Activated CD4-positive, CD25-positive, alpha-beta regulatory T cell treated with anti-CD3 and anti-CD28 coated beads, Interleukin-2, amount 50 U/mL, for 24 hours (primary cell): ENCODE data around the gene GABRB1.

Experiments used
- ATAC-seq, 2 donors: fragments of 150-1000 bp; cut with Tn5 transposase; one replicate each; pipeline ENCODE4 v1.10.0; 2021; ENCODE audit warnings: mild to moderate bottlenecking in 1 of 2, moderate library complexity in 1 of 2

The GABRB1 gene

GRCh38 chr4:47386561-47387235 lies 355.3 kb downstream of the GABRB1 start:
- no peak for ATAC-seq

- no peak for ATAC-seq
Measured at GRCh38 chr4:47390428-47391125, 359.2 kb downstream of the GABRB1 start.

GRCh38 chr4:47391256-47391655 lies 359.9 kb downstream of the GABRB1 start:
- ATAC-seq = no peak

- ATAC-seq = no peak
Measured at GRCh38 chr4:47406408-47406807, 375.0 kb downstream of the GABRB1 start.

- ATAC-seq = no peak
Measured at GRCh38 chr4:47410271-47410670, 378.9 kb downstream of the GABRB1 start.

GRCh38 chr4:47413521-47413920 lies 382.2 kb downstream of the GABRB1 start:
- ATAC-seq = no peak

- no peak for ATAC-seq
Measured at GRCh38 chr4:47415719-47416118, 384.4 kb downstream of the GABRB1 start.

- ATAC-seq = no peak
Measured at GRCh38 chr4:47418147-47418546, 386.8 kb downstream of the GABRB1 start.

GRCh38 chr4:47419296-47419695 lies 387.9 kb downstream of the GABRB1 start:
- no peak for ATAC-seq

GRCh38 chr4:47425628-47426027 lies 394.3 kb downstream of the GABRB1 start:
- ATAC-seq = no peak

GRCh38 chr4:47427935-47428334 lies 396.6 kb downstream of the GABRB1 start:
- no peak for ATAC-seq

GRCh38 chr4:47432749-47433148 lies 401.4 kb downstream of the GABRB1 start:
- no peak for ATAC-seq

GRCh38 chr4:47434931-47435330 lies 403.6 kb downstream of the GABRB1 start:
- ATAC-seq = no peak

GRCh38 chr4:47442980-47443379 lies 411.6 kb downstream of the GABRB1 start:
- ATAC-seq = no peak

- ATAC-seq = no peak
Measured at GRCh38 chr4:47444031-47444430, 412.7 kb downstream of the GABRB1 start.

GRCh38 chr4:47451657-47452056 lies 420.3 kb downstream of the GABRB1 start:
- no peak for ATAC-seq

- ATAC-seq = no peak
Measured at GRCh38 chr4:47462799-47463234, 431.4 kb downstream of the GABRB1 start.

- ATAC-seq = peak; percentile 94 to 96
Measured at GRCh38 chr4:47463235-47463956, 432.0 kb downstream of the GABRB1 start, which contains the start of gene COMMD8. COMMD8 (minus strand) TSS chr4:47463702; CDS start chr4:47463651, 51 bp downstream.

- no peak for ATAC-seq
Measured at GRCh38 chr4:47465004-47465403, 433.6 kb downstream of the GABRB1 start.

- ATAC-seq = no peak
Measured at GRCh38 chr4:47466056-47466785, 434.9 kb downstream of the GABRB1 start.

GRCh38 chr4:47468706-47469365 lies 437.5 kb downstream of the GABRB1 start:
- ATAC-seq = no peak

GRCh38 chr4:47469951-47470350 lies 438.6 kb downstream of the GABRB1 start:
- no peak for ATAC-seq
